Stimulated activated CD8-positive, alpha-beta memory T cell treated with anti-CD3 and anti-CD28 coated beads, Interleukin-7, amount 100 ng/mL, for 1 hour (primary cell): Measurements from ENCODE around the gene MAMDC4.

Experiments
- DNase-seq, 2 donors: peaks; one replicate each; pipeline ENCODE4 v3.0.0-alpha.2; 2020; ENCODE audit warnings: low read depth in 2 of 2

Gene MAMDC4

GRCh38 chr9:136849960-136850865, 1.9 kb upstream of the MAMDC4 start:
- DNase-seq: no peak

- no peak for DNase-seq
These were observed 1.0 kb upstream of the MAMDC4 start for GRCh38 chr9:136850866-136851775.

- DNase-seq: no peak
These were observed 784 bp downstream of the MAMDC4 start for GRCh38 chr9:136852664-136853595.

- DNase-seq: no peak
These were observed 1.5 kb downstream of the MAMDC4 start for GRCh38 chr9:136853596-136854112.

- DNase-seq: no peak
These were observed 2.1 kb downstream of the MAMDC4 start for GRCh38 chr9:136854113-136854841.

- no peak for DNase-seq
These were observed 2.8 kb downstream of the MAMDC4 start for GRCh38 chr9:136854842-136855460.

- DNase-seq: no peak
These were observed 3.4 kb downstream of the MAMDC4 start for GRCh38 chr9:136855461-136856078.

- no peak for DNase-seq
These were observed 3.9 kb downstream of the MAMDC4 start for GRCh38 chr9:136856079-136856476.

GRCh38 chr9:136856541-136857141, 4.5 kb downstream of the MAMDC4 start:
- DNase-seq: no peak

- DNase-seq: no peak
These were observed 5.0 kb downstream of the MAMDC4 start for GRCh38 chr9:136857166-136857565.

- DNase-seq: no peak
These were observed 5.7 kb downstream of the MAMDC4 start for GRCh38 chr9:136857581-136858412.

GRCh38 chr9:136858452-136858843, 6.3 kb downstream of the MAMDC4 start:
- DNase-seq: no peak

GRCh38 chr9:136858844-136859757, 7.0 kb downstream of the MAMDC4 start:
- DNase-seq: no peak

- no peak for DNase-seq
These were observed 8.4 kb downstream of the MAMDC4 start for GRCh38 chr9:136860529-136860928.

- DNase-seq: no peak
These were observed 9.1 kb downstream of the MAMDC4 start for GRCh38 chr9:136860933-136861873.

- no peak for DNase-seq
These were observed 9.8 kb downstream of the MAMDC4 start for GRCh38 chr9:136861874-136862457.
